Measurements from ENCODE around the gene PPFIA4. TPM values are rescaled to one million over a fixed set of nuclear protein-coding genes. Genes with fewer than 3 reads are reported as not detected.

The PPFIA4 gene
- total RNA-seq, 1 experiment from 2014 or later = 12.1 TPM

DNA sequence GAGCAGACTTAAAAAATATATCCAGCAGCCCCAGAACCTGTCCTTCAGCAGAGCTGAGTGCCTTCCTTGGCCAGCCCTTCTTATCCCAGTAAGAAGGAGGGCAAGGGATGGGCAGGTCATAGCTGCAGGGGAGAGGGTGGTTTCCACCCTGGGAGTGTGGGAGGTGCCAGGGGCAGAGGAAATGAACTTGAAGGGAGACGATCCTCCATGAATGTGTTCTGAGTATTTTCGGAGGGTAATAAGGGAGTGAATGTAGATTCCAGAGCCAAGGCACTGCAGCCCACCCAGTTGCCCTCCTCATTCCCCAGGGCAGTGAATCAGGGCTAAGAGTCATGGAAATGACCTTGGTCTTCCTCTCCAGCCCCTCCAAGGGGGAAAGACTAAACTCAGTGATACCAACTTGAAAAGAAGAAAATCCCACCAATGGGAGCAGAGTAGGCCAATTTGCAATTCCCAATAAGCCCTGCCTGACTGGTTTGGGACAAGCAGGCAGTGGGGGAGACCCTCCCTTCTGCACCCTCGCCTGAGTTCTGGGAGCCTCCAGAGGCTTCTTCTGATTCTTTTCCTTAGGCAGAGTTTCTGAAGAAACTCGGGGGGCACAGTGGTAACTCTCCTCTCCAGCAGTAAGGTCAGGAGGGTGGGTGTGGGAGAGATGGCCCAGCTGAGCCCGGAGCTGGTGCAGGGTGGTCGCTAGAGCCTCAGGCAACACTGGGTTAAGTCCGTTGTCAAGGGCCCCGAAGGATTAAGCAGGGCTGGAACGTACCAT is 55.4 kb downstream of the PPFIA4 start:
- no peak overlapping the region for H3K9ac ChIP-seq (ENCODE audit: low read length)
- ChIA-PET POLR2A (ENCODE audit: unreplicated experiment) (no interaction called here), CTCF (no interaction called here)
- no peak for TF ChIP-seq EZH2 (IDR thresholded peaks at IDR 0.05; ENCODE audit: low read length, unreplicated experiment)
- no peak for TF ChIP-seq EZH2phosphoT487 (IDR thresholded peaks at IDR 0.05; ENCODE audit: borderline replicate concordance, low read length)
- no peak for TF ChIP-seq CTCF (conservative IDR thresholded peaks at IDR 0.05; ENCODE audit: low read depth, low read length)
- H4K20me1 ChIP-seq (ENCODE audit: low read length) = no peaks in the 10 kb centered on the region
- no peak overlapping the region for H3K27ac ChIP-seq (ENCODE audit: low read length)
- BruUV-seq (replicated peaks) = no TSS peak
- no peak overlapping the region for H2AFZ ChIP-seq (ENCODE audit: low read length)
- no peaks in the 10 kb centered on the region for H3K9me2 ChIP-seq (replicated peaks; ENCODE audit: low read length)
- H3K4me2 ChIP-seq (ENCODE audit: low read length) = no peak overlapping the region
- H3K27me3 ChIP-seq (ENCODE audit: low read length) = peaks cover 21% of the 10 kb centered on the region
- DNase-seq (no peak), ATAC-seq (peak; percentile 20; the same call in 1 of the 2 replicates)
- no peaks in the 10 kb centered on the region for H3K36me3 ChIP-seq (ENCODE audit: low read depth, low read length)
- H3F3A ChIP-seq (ENCODE audit: low read length, unreplicated experiment) = no peaks in the 10 kb centered on the region
- no peaks in the 10 kb centered on the region for H3K9me3 ChIP-seq (ENCODE audit: low read length)
- intact Hi-C loops (cut with micrococcal nuclease) = no loop called here
- H3K4me3 ChIP-seq (ENCODE audit: low read length) = no peak overlapping the region
- H3K4me1 ChIP-seq (ENCODE audit: insufficient read depth, low read length) = no peaks in the 10 kb centered on the region
- H3K79me2 ChIP-seq (ENCODE audit: low read length) = no peaks in the 10 kb centered on the region

GRCh38 chr1:203082231-203082505 is 55.9 kb downstream of the PPFIA4 start:
- ChIA-PET POLR2A (ENCODE audit: unreplicated experiment) (no interaction called here), CTCF (no interaction called here)
- Histone ChIP-seq H3K36me3 (ENCODE audit: low read depth, low read length) (no peaks in the 10 kb centered on the region), H3K4me3 (ENCODE audit: low read length) (no peak overlapping the region), H3K9me3 (ENCODE audit: low read length) (no peaks in the 10 kb centered on the region), H3K9me2 (replicated peaks; ENCODE audit: low read length) (no peaks in the 10 kb centered on the region), H2AFZ (ENCODE audit: low read length) (no peak overlapping the region), H3F3A (ENCODE audit: low read length, unreplicated experiment) (no peaks in the 10 kb centered on the region), H3K4me2 (ENCODE audit: low read length) (no peak overlapping the region), H3K9ac (ENCODE audit: low read length) (no peak overlapping the region), H3K27me3 (ENCODE audit: low read length) (peaks cover 26% of the 10 kb centered on the region), H4K20me1 (ENCODE audit: low read length) (no peaks in the 10 kb centered on the region), H3K79me2 (ENCODE audit: low read length) (no peaks in the 10 kb centered on the region), H3K4me1 (ENCODE audit: insufficient read depth, low read length) (no peaks in the 10 kb centered on the region), H3K27ac (ENCODE audit: low read length) (no peak overlapping the region)
- DNase-seq (no peak), ATAC-seq (no peak)
- TF ChIP-seq EZH2phosphoT487 (IDR thresholded peaks at IDR 0.05; ENCODE audit: borderline replicate concordance, low read length) = no peak
- intact Hi-C loops (cut with micrococcal nuclease) = no loop called here
- BruUV-seq (replicated peaks) = no TSS peak

GRCh38 chr1:203082571-203083462 is 56.5 kb downstream of the PPFIA4 start:
- Histone ChIP-seq H3K36me3 (ENCODE audit: low read depth, low read length) (no peaks in the 10 kb centered on the region), H3K4me2 (ENCODE audit: low read length) (no peak overlapping the region), H3K9me2 (replicated peaks; ENCODE audit: low read length) (no peaks in the 10 kb centered on the region), H3K9me3 (ENCODE audit: low read length) (no peaks in the 10 kb centered on the region), H3K27me3 (ENCODE audit: low read length) (peaks cover 29% of the 10 kb centered on the region), H3K27ac (ENCODE audit: low read length) (no peak overlapping the region), H3K4me3 (ENCODE audit: low read length) (no peak overlapping the region), H3K9ac (ENCODE audit: low read length) (no peak overlapping the region), H2AFZ (ENCODE audit: low read length) (no peak overlapping the region), H4K20me1 (ENCODE audit: low read length) (no peaks in the 10 kb centered on the region), H3F3A (ENCODE audit: low read length, unreplicated experiment) (no peaks in the 10 kb centered on the region), H3K79me2 (ENCODE audit: low read length) (no peaks in the 10 kb centered on the region), H3K4me1 (ENCODE audit: insufficient read depth, low read length) (no peaks in the 10 kb centered on the region)
- ATAC-seq = no peak
- ChIA-PET POLR2A (ENCODE audit: unreplicated experiment) (no interaction called here), CTCF (no interaction called here)
- no TSS peak for BruUV-seq (replicated peaks)
- intact Hi-C loops (cut with micrococcal nuclease) = no loop called here
- DNase-seq = no peak
- TF ChIP-seq EZH2 (IDR thresholded peaks at IDR 0.05; ENCODE audit: low read length, unreplicated experiment) (no peak), EZH2phosphoT487 (IDR thresholded peaks at IDR 0.05; ENCODE audit: borderline replicate concordance, low read length) (no peak), CTCF (conservative IDR thresholded peaks at IDR 0.05; ENCODE audit: low read depth, low read length) (no peak)

All from PC-3 (cell line).